Astrocyte (in vitro differentiated cells and primary cell): Measurements from ENCODE around the gene SFT2D1. TPM values are rescaled to one million over a fixed set of nuclear protein-coding genes. Genes with fewer than 3 reads are reported as not detected.

Source experiments
- DNase-seq: peaks from one replicate; pipeline ENCODE4 v3.0.0-alpha.2; 2010; ENCODE audit warnings: low read depth
- FAIRE-seq: peaks from 2 replicates; lab custom pipeline; 2011; peaks lifted over from hg19 to GRCh38; lab: Jason Lieb, UNC
- H2AFZ ChIP-seq: 2 replicates; pipeline ENCODE4 v1.6.0; 2012; ENCODE audit warnings: low read depth, low read length, inconsistent platforms
- H3K27ac ChIP-seq: 2 replicates; pipeline ENCODE4 v1.5.1; 2011; ENCODE audit warnings: low read depth, low read length, inconsistent platforms
- H3K27me3 ChIP-seq: 2 replicates; pipeline ENCODE4 v1.6.0; 2011; ENCODE audit warnings: low read length, inconsistent platforms; ENCODE audit not compliant: insufficient read depth
- H3K36me3 ChIP-seq: 2 replicates; pipeline ENCODE4 v1.5.1; 2011; ENCODE audit warnings: low read length, inconsistent platforms; ENCODE audit not compliant: insufficient read depth
- H3K4me1 ChIP-seq: 2 replicates; pipeline ENCODE4 v1.5.1; 2011; ENCODE audit warnings: low read length, inconsistent platforms; ENCODE audit not compliant: insufficient read depth
- H3K4me2 ChIP-seq: 2 replicates; pipeline ENCODE4 v1.6.0; 2012; ENCODE audit warnings: low read length, inconsistent platforms
- H3K4me3 ChIP-seq: 2 replicates; pipeline ENCODE4 v1.5.1; 2011; ENCODE audit warnings: low read depth, mild to moderate bottlenecking, low read length, inconsistent platforms; ENCODE audit not compliant: insufficient read depth
- H3K79me2 ChIP-seq: 2 replicates; pipeline ENCODE4 v1.6.0; 2012; ENCODE audit warnings: mild to moderate bottlenecking, low read length, inconsistent platforms; ENCODE audit not compliant: insufficient read depth
- H3K9ac ChIP-seq: 2 replicates; pipeline ENCODE4 v1.6.0; 2012; ENCODE audit warnings: mild to moderate bottlenecking, low read length, inconsistent platforms
- H3K9me3 ChIP-seq: 2 replicates; pipeline ENCODE4 v1.5.1; 2012; ENCODE audit warnings: low read depth, mild to moderate bottlenecking, low read length, inconsistent platforms; ENCODE audit not compliant: insufficient read depth
- H4K20me1 ChIP-seq: 2 replicates; pipeline ENCODE4 v1.6.0; 2012; ENCODE audit warnings: low read length, inconsistent platforms; ENCODE audit not compliant: insufficient read depth
- H3K27ac Mint-ChIP-seq: one replicate; pipeline ENCODE4 v1.8.0; 2021; ENCODE audit warnings: mild to moderate bottlenecking, mixed read lengths; ENCODE audit not compliant: unreplicated experiment
- H3K27me3 Mint-ChIP-seq: one replicate; pipeline ENCODE4 v1.8.0; 2021; ENCODE audit warnings: low read depth, mixed read lengths; ENCODE audit not compliant: unreplicated experiment
- H3K36me3 Mint-ChIP-seq: one replicate; pipeline ENCODE4 v1.8.0; 2021; ENCODE audit warnings: low read depth, mixed read lengths; ENCODE audit not compliant: unreplicated experiment
- H3K4me1 Mint-ChIP-seq: one replicate; pipeline ENCODE4 v1.8.0; 2021; ENCODE audit warnings: low read depth, mixed read lengths; ENCODE audit not compliant: unreplicated experiment
- H3K4me3 Mint-ChIP-seq: one replicate; pipeline ENCODE4 v1.8.0; 2021; ENCODE audit warnings: mild to moderate bottlenecking, moderate library complexity, mixed read lengths; ENCODE audit not compliant: unreplicated experiment
- H3K9me3 Mint-ChIP-seq: one replicate; pipeline ENCODE4 v1.8.0; 2021; ENCODE audit warnings: mild to moderate bottlenecking, mixed read lengths; ENCODE audit not compliant: unreplicated experiment
- CTCF ChIP-seq: IDR thresholded peaks from 2 replicates; pipeline ENCODE4 v1.5.1; 2011; ENCODE audit warnings: low read depth, mild to moderate bottlenecking, inconsistent platforms, low read length, moderate library complexity; ENCODE audit not compliant: insufficient read depth
- EZH2 ChIP-seq: IDR thresholded peaks from 2 replicates; pipeline ENCODE4 v1.6.1; 2012; ENCODE audit warnings: mild to moderate bottlenecking, low read length, inconsistent platforms; ENCODE audit not compliant: insufficient read depth
- total RNA-seq: library from RNA; stranded (reverse); gene quantifications from 2 replicates; pipeline ENCODE4 v1.2.1, GENCODE V29; 2021

SFT2D1 gene
- total RNA-seq, 1 donor from 2014 or later, result 63.9 TPM

- H3K27me3 Mint-ChIP-seq, result peaks cover 39% of the 10 kb centered on the region
- Histone ChIP-seq H3K9me3 (no peaks in the 10 kb centered on the region), H3K4me2 (no peak overlapping the region), H3K36me3 (no peaks in the 10 kb centered on the region), H3K27me3 (peaks cover 38% of the 10 kb centered on the region), H3K4me3 (no peak overlapping the region), H4K20me1 (no peaks in the 10 kb centered on the region), H3K79me2 (no peaks in the 10 kb centered on the region), H3K4me1 (peaks cover 7% of the 10 kb centered on the region), H3K9ac (no peak overlapping the region), H2AFZ (no peak overlapping the region), H3K27ac (no peak overlapping the region)
- H3K4me1 Mint-ChIP-seq, result no peaks in the 10 kb centered on the region
- DNase-seq (no peak), FAIRE-seq (no peak)
- H3K27ac Mint-ChIP-seq, result no peak overlapping the region
- TF ChIP-seq EZH2 (no peak), CTCF (no peak)
- no peak overlapping the region for H3K4me3 Mint-ChIP-seq
- no peaks in the 10 kb centered on the region for H3K9me3 Mint-ChIP-seq
- no peaks in the 10 kb centered on the region for H3K36me3 Mint-ChIP-seq
These were observed 32.4 kb downstream of the SFT2D1 start for GRCh38 chr6:166309977-166310376.

- Histone ChIP-seq H3K4me3 (no peak overlapping the region), H4K20me1 (no peaks in the 10 kb centered on the region), H2AFZ (peak overlapping the region; percentile 47), H3K4me2 (peak overlapping the region; percentile 78), H3K9me3 (no peaks in the 10 kb centered on the region), H3K27ac (no peak overlapping the region), H3K4me1 (peaks cover 7% of the 10 kb centered on the region), H3K27me3 (peaks cover 38% of the 10 kb centered on the region), H3K36me3 (no peaks in the 10 kb centered on the region), H3K79me2 (no peaks in the 10 kb centered on the region), H3K9ac (no peak overlapping the region)
- FAIRE-seq (no peak), DNase-seq (no peak)
- no peaks in the 10 kb centered on the region for H3K4me1 Mint-ChIP-seq
- no peaks in the 10 kb centered on the region for H3K9me3 Mint-ChIP-seq
- H3K27me3 Mint-ChIP-seq, result peaks cover 40% of the 10 kb centered on the region
- no peak overlapping the region for H3K27ac Mint-ChIP-seq
- H3K4me3 Mint-ChIP-seq, result no peak overlapping the region
- no peaks in the 10 kb centered on the region for H3K36me3 Mint-ChIP-seq
- TF ChIP-seq CTCF (no peak), EZH2 (no peak)
These were observed 33.4 kb downstream of the SFT2D1 start for GRCh38 chr6:166308769-166309589.
